ENCODE measurements around the gene CCZ1B.
"Not testable (repeated sequence)": the region's sequence is repeated elsewhere in the genome, so short reads cannot be mapped to it uniquely, and the experiment has no call there.

DNA sequence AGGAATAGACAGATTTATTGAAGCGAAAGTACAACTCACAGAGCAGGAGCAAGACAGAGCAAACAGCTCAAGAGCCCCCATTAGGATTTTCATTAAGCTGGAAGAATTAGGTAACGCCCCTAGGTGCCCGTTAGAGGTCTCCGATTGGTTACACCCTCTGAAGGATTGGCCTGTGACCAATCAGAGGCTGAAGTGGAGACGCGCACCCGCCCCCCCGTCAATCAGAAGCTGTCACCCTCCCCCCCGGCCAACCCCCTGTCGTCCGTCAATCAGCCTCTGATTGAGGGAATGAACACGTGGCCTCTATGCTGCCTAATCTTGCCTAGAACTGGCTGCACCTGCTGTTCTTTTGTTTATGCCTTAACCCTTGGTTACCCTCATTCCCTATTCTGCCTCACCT lies 1.1 kb upstream of the CCZ1B start:
- TF ChIP-seq, protein P1, sequence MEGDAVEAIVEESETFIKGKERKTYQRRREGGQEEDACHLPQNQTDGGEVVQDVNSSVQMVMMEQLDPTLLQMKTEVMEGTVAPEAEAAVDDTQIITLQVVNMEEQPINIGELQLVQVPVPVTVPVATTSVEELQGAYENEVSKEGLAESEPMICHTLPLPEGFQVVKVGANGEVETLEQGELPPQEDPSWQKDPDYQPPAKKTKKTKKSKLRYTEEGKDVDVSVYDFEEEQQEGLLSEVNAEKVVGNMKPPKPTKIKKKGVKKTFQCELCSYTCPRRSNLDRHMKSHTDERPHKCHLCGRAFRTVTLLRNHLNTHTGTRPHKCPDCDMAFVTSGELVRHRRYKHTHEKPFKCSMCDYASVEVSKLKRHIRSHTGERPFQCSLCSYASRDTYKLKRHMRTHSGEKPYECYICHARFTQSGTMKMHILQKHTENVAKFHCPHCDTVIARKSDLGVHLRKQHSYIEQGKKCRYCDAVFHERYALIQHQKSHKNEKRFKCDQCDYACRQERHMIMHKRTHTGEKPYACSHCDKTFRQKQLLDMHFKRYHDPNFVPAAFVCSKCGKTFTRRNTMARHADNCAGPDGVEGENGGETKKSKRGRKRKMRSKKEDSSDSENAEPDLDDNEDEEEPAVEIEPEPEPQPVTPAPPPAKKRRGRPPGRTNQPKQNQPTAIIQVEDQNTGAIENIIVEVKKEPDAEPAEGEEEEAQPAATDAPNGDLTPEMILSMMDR (IDR thresholded peaks at IDR 0.05), result not testable (repeated sequence)
- TF ChIP-seq POLR2AphosphoS5, TCF7L2 (IDR thresholded peaks at IDR 0.05; ENCODE audit: low read depth, low read length): not testable (repeated sequence)

Data from Panc1 (cell line).